Lower lobe of right lung (tissue), 2 donors: ENCODE measurements around the gene CYB5D1. TPM values are rescaled to one million over a fixed set of nuclear protein-coding genes. Genes with fewer than 3 reads are reported as not detected.

Experiments
- ATAC-seq, 2 donors: fragments of 200-7000 bp; cut with Tn5 transposase; one replicate each; pipeline ENCODE4 v1.9.1; 2020 to 2022; ENCODE audit warnings: mild to moderate bottlenecking in 2 of 2, moderate library complexity in 2 of 2
- DNase-seq: peaks from one replicate; pipeline ENCODE4 v3.0.0-alpha.2; 2020
- H3K27ac ChIP-seq: fragments of 200-600 bp; one replicate; pipeline ENCODE4 v1.8.0; 2022
- H3K27me3 ChIP-seq: fragments of 200-600 bp; one replicate; pipeline ENCODE4 v1.8.0; 2022; ENCODE audit warnings: low read depth
- H3K36me3 ChIP-seq: fragments of 200-600 bp; one replicate; pipeline ENCODE4 v1.8.0; 2022; ENCODE audit warnings: mild to moderate bottlenecking
- H3K4me1 ChIP-seq: fragments of 200-600 bp; one replicate; pipeline ENCODE4 v1.8.0; 2022
- H3K4me3 ChIP-seq: fragments of 200-600 bp; one replicate; pipeline ENCODE4 v1.8.0; 2022; ENCODE audit warnings: mild to moderate bottlenecking
- H3K9me3 ChIP-seq: fragments of 200-600 bp; one replicate; pipeline ENCODE4 v1.8.0; 2022
- intact Hi-C: fragments of 100-400 bp; cut with DNase I; formaldehyde crosslinking; loops from one replicate; pipeline ENCODE4 v1.11.0; 2022
- total RNA-seq: library from RNA; stranded (reverse); fragmentation: NEBNext Ultra II Directional; extraction: Animal tissue kit (Norgen Biotek cat#: 25700); gene quantifications from one replicate; pipeline ENCODE4 v1.2.1, GENCODE V29; 2021
- TF ChIP-seq, protein P1 (sequence below): fragments of 200-600 bp; IDR thresholded peaks from one replicate; pipeline ENCODE4 v1.8.0; 2022; ENCODE audit warnings: antibody characterized with exemption, mild to moderate bottlenecking
- donor health status: DM: no; HTN: yes; CAD: no; lungs with severe emphysema.

Gene CYB5D1
- total RNA-seq, 1 donor from 2014 or later = 12.6 TPM

DNA sequence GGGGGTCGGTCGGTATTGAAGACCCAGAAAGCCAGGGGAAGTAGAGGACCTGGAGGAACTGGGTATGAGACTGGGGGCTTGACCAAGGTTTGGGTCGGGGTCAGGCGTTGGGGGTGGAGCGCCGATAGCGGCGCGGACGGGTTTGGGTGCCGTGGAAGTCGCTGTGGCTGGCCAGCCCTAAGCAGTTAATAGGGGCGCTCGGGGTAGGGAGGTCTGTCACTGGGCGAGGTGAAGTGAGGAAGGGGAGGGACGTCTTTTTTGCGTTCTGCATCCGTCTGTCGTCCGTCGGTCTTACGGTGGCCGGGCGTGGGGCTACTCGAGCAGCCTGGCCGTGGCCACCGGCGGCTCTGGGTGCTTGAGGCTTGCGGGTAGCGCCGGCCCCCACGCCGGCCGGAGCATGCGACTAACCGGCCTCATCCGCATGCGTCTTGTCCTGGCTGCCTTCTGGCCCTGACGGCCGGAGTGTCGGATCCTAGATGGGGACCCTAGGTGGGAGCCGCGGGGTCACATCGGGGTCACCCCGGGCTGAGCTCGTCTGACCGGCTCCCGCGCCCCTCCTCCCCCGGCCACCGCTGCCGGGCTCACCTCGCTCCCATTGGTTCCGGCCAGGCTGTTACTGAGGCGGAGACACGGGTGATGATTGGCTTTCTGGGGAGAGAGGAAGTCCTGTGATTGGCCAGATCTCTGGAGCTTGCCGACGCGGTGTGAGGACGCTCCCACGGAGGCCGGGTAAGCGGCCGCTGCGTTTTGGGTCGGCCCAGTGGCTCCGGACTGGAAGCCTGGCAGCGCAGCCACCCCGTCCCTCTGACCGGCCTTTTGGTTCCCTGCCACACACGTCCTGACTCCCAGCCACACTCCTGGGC lies 13.3 kb upstream of the CYB5D1 start:
- H3K4me1 ChIP-seq = peaks cover 32% of the 10 kb centered on the region
- peak; percentile 70 to 80 for ATAC-seq
- peaks cover 52% of the 10 kb centered on the region for H3K36me3 ChIP-seq

DNA sequence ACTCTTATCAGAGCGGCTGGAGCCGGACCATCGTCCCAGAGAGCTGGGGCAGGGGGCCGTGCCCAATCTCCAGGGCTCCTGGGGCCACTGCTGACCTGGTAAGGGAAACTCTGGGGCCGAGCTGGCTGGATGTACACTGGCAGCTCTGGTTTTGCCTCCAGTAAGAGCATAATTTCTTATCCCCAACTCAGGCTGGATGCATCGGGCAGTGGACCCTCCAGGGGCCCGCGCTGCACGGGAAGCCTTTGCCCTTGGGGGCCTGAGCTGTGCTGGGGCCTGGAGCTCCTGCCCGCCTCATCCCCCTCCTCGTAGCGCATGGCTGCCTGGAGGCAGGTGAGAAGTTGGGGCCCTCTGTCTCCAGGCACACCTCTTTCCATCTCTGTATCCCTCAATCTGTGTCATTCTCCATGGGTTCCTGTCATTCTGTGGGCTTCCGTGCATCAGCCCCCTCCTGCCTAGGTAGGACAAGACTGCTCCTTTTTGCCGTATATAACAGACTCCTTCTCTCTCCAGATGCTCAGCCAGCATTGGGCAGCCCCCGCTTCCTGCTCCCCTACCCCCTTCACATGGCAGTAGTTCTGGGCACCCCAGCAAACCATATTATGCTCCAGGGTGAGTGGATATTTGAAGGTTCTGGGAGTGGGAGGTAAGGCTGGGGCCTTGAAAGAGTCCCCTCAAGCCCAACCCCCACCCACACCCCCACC lies 12.3 kb upstream of the CYB5D1 start:
- TF ChIP-seq, protein P1, sequence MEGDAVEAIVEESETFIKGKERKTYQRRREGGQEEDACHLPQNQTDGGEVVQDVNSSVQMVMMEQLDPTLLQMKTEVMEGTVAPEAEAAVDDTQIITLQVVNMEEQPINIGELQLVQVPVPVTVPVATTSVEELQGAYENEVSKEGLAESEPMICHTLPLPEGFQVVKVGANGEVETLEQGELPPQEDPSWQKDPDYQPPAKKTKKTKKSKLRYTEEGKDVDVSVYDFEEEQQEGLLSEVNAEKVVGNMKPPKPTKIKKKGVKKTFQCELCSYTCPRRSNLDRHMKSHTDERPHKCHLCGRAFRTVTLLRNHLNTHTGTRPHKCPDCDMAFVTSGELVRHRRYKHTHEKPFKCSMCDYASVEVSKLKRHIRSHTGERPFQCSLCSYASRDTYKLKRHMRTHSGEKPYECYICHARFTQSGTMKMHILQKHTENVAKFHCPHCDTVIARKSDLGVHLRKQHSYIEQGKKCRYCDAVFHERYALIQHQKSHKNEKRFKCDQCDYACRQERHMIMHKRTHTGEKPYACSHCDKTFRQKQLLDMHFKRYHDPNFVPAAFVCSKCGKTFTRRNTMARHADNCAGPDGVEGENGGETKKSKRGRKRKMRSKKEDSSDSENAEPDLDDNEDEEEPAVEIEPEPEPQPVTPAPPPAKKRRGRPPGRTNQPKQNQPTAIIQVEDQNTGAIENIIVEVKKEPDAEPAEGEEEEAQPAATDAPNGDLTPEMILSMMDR = no peak
- no peaks in the 10 kb centered on the region for H3K9me3 ChIP-seq
- H3K4me3 ChIP-seq = peak overlapping the region; percentile 79
- H3K4me1 ChIP-seq = peaks cover 22% of the 10 kb centered on the region
- peaks cover 53% of the 10 kb centered on the region for H3K36me3 ChIP-seq
- H3K27me3 ChIP-seq = no peaks in the 10 kb centered on the region
- intact Hi-C loops = no loop called here
- H3K27ac ChIP-seq = peak overlapping the region; percentile 99
- ATAC-seq (no peak), DNase-seq (peak; percentile 44)

More for the DNA sequence above, 13.3 kb upstream of the CYB5D1 start:
- Histone ChIP-seq H3K4me3 (peak overlapping the region; percentile 79), H3K9me3 (no peaks in the 10 kb centered on the region), H3K27me3 (no peaks in the 10 kb centered on the region), H3K27ac (peak overlapping the region; percentile 99)
- intact Hi-C loops = no loop called here
- TF ChIP-seq, protein P1 = no peak
- DNase-seq = peak; percentile 92

GRCh38 chr17:7846063-7846735 lies 11.6 kb upstream of the CYB5D1 start:
- H3K4me1 ChIP-seq = peaks cover 18% of the 10 kb centered on the region
- TF ChIP-seq, protein P1 = no peak
- ATAC-seq (no peak), DNase-seq (peak; percentile 44)
- H3K9me3 ChIP-seq = no peaks in the 10 kb centered on the region
- H3K27ac ChIP-seq = no peak overlapping the region
- no peaks in the 10 kb centered on the region for H3K27me3 ChIP-seq
- H3K4me3 ChIP-seq = no peak overlapping the region
- peaks cover 60% of the 10 kb centered on the region for H3K36me3 ChIP-seq
- intact Hi-C loops = no loop called here

- no peaks in the 10 kb centered on the region for H3K9me3 ChIP-seq
- peaks cover 68% of the 10 kb centered on the region for H3K36me3 ChIP-seq
- H3K27ac ChIP-seq = no peak overlapping the region
- H3K4me1 ChIP-seq = peaks cover 23% of the 10 kb centered on the region
- TF ChIP-seq, protein P1 = no peak
- no peaks in the 10 kb centered on the region for H3K27me3 ChIP-seq
- no peak for ATAC-seq
- H3K4me3 ChIP-seq = no peak overlapping the region
- peak; percentile 46 for DNase-seq
- intact Hi-C loops = no loop called here
Observed at GRCh38 chr17:7846765-7847661, 10.8 kb upstream of the CYB5D1 start.
